GM23338 (cell line): ENCODE measurements around the gene ANKRD62. TPM values are rescaled to one million over a fixed set of nuclear protein-coding genes. Genes with fewer than 3 reads are reported as not detected.

Experiments used
- ATAC-seq: fragments of 200-7000 bp; cut with Tn5 transposase; 3 replicates; pipeline ENCODE4 v1.9.1; 2020
- DNase-seq: peaks from one replicate; pipeline ENCODE4 v3.0.0-alpha.2; 2015; ENCODE audit warnings: low spot score
- H2AFZ ChIP-seq: fragments of 200-600 bp; sonication (generic); 2 replicates; pipeline ENCODE4 v1.8.0; 2016; ENCODE audit warnings: antibody characterized with exemption, mild to moderate bottlenecking, moderate library complexity
- H3F3A ChIP-seq: fragments of 200-600 bp; sonication (generic); replicated peaks from 2 replicates; pipeline ENCODE4 v1.8.0; 2017; ENCODE audit warnings: antibody characterized with exemption, mixed run types, low read depth
- H3K27ac ChIP-seq: fragments of 200-600 bp; sonication (generic); 2 replicates; pipeline ENCODE4 v1.6.1; 2016; ENCODE audit warnings: low read depth
- H3K27me3 ChIP-seq: fragments of 200-600 bp; sonication (generic); 2 replicates; pipeline ENCODE4 v1.8.0; 2016; ENCODE audit warnings: mild to moderate bottlenecking, mixed run types, moderate library complexity; ENCODE audit not compliant: insufficient read depth
- H3K36me3 ChIP-seq: fragments of 200-600 bp; sonication (generic); 2 replicates; pipeline ENCODE4 v1.8.0; 2016; ENCODE audit warnings: mild to moderate bottlenecking; ENCODE audit not compliant: insufficient read depth
- H3K4me1 ChIP-seq: fragments of 200-600 bp; sonication (generic); 2 replicates; pipeline ENCODE4 v1.8.0; 2016; ENCODE audit warnings: mild to moderate bottlenecking, moderate library complexity; ENCODE audit not compliant: insufficient read depth
- H3K4me2 ChIP-seq: fragments of 200-600 bp; sonication (generic); 2 replicates; pipeline ENCODE4 v1.7.1; 2017; ENCODE audit warnings: mixed run types
- H3K4me3 ChIP-seq: fragments of 200-600 bp; sonication (generic); 2 replicates; pipeline ENCODE4 v1.6.1; 2016; ENCODE audit warnings: mixed run types
- H3K79me2 ChIP-seq: fragments of 200-600 bp; sonication (generic); replicated peaks from 2 replicates; pipeline ENCODE4 v1.8.0; 2017; ENCODE audit warnings: mild to moderate bottlenecking; ENCODE audit not compliant: insufficient read depth
- H3K9me2 ChIP-seq: fragments of 200-600 bp; sonication (generic); 2 replicates; pipeline ENCODE4 v1.8.0; 2017; ENCODE audit not compliant: insufficient read depth
- H4K20me1 ChIP-seq: fragments of 200-600 bp; sonication (generic); replicated peaks from 2 replicates; pipeline ENCODE4 v1.8.0; 2017; ENCODE audit warnings: mild to moderate bottlenecking; ENCODE audit not compliant: insufficient read depth
- H3K27ac Mint-ChIP-seq: 2 replicates; pipeline ENCODE4 v1.8.0; 2020; ENCODE audit warnings: inconsistent platforms, mild to moderate bottlenecking, moderate library complexity, mixed read lengths
- H3K27me3 Mint-ChIP-seq: 3 replicates; pipeline ENCODE4 v1.8.0; 2022; ENCODE audit warnings: low read depth, mild to moderate bottlenecking, moderate library complexity, mixed read lengths, inconsistent platforms; ENCODE audit not compliant: insufficient read depth, poor library complexity
- H3K36me3 Mint-ChIP-seq: 3 replicates; pipeline ENCODE4 v1.8.0; 2021; ENCODE audit warnings: low read depth, mild to moderate bottlenecking, inconsistent platforms, moderate library complexity, mixed read lengths
- H3K4me1 Mint-ChIP-seq: 3 replicates; pipeline ENCODE4 v1.8.0; 2020; ENCODE audit warnings: mild to moderate bottlenecking, inconsistent platforms, mixed read lengths
- H3K4me3 Mint-ChIP-seq: 3 replicates; pipeline ENCODE4 v1.8.0; 2021; ENCODE audit warnings: moderate library complexity, mild to moderate bottlenecking, inconsistent platforms, mixed read lengths
- H3K9me3 Mint-ChIP-seq: 3 replicates; pipeline ENCODE4 v1.8.0; 2020; ENCODE audit warnings: moderate library complexity, mild to moderate bottlenecking, inconsistent platforms, mixed read lengths
- CREB1 ChIP-seq: fragments of 250-450 bp; sonication (Bioruptor Pico); IDR thresholded peaks from 2 replicates; pipeline ENCODE4 v1.5.0; 2020; ENCODE audit warnings: low read depth, mild to moderate bottlenecking, moderate library complexity
- JUNB ChIP-seq: IDR thresholded peaks from one replicate; pipeline ENCODE4 v1.6.1; 2016; ENCODE audit warnings: antibody characterized with exemption; ENCODE audit not compliant: unreplicated experiment
- NANOG ChIP-seq: IDR thresholded peaks from 2 replicates; pipeline ENCODE4 v1.6.1; 2016; ENCODE audit warnings: antibody characterized with exemption, borderline replicate concordance
- STAT1 ChIP-seq: IDR thresholded peaks from one replicate; pipeline ENCODE4 v1.6.1; 2016; ENCODE audit warnings: antibody characterized with exemption; ENCODE audit not compliant: unreplicated experiment
- polyA plus RNA-seq: library from polyadenylated mRNA; unstranded; fragments of >200 nt; fragmentation: Nextera tagmentation; extraction: Ambion mirVana; gene quantifications from 2 replicates; pipeline ENCODE4 v1.2.1, GENCODE V29; 2016
- total RNA-seq: library from RNA; depleted of rRNA; stranded (reverse); fragments of >200 nt; shearing (Covaris generic); gene quantifications from 2 replicates; pipeline ENCODE4 v1.2.3, GENCODE V29; 2014
- TF ChIP-seq, protein P1 (sequence below): fragments of 250-450 bp; sonication (Bioruptor Pico); IDR thresholded peaks from 2 replicates; pipeline ENCODE4 v1.5.0; 2020; ENCODE audit warnings: mild to moderate bottlenecking, moderate library complexity
- TF ChIP-seq, protein P2 (sequence below): IDR thresholded peaks from 2 replicates; pipeline ENCODE4 v1.6.1; 2016; ENCODE audit warnings: antibody characterized with exemption
- TF ChIP-seq, protein P3 (sequence below), 2 experiments: fragments of 200-600 bp in 1 of 2; sonication (generic) in 1 of 2; conservative IDR thresholded peaks; 2 replicates each; pipeline versions ENCODE4 v1.5.1 to v1.6.1; 2016 to 2017; ENCODE audit warnings: antibody characterized with exemption in 2 of 2, low read depth in 2 of 2, mild to moderate bottlenecking in 2 of 2, moderate library complexity in 1 of 2

Gene ANKRD62
- total and polyA plus RNA-seq, 2 experiments from 2014 or later: not detected

DNA sequence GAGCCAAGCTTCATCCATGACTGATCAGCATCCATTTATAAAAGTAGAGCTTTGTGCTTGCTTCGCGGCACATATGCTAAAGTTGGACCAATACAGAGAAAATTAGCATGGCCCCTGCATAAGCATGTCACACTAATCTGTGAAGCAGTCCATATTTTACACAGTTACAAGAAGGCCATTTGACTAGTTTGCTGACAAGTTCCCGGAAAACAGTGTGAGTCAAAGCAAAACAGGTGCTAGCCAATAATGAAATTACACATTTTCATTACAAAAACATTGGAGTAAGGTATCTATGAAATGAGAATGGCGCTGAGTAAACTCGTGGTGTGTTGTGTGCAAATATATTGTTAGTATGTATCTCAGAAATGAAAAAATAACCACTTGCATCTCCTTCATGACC is 4.7 kb downstream of the ANKRD62 start (continued):
- TF ChIP-seq, protein P1, sequence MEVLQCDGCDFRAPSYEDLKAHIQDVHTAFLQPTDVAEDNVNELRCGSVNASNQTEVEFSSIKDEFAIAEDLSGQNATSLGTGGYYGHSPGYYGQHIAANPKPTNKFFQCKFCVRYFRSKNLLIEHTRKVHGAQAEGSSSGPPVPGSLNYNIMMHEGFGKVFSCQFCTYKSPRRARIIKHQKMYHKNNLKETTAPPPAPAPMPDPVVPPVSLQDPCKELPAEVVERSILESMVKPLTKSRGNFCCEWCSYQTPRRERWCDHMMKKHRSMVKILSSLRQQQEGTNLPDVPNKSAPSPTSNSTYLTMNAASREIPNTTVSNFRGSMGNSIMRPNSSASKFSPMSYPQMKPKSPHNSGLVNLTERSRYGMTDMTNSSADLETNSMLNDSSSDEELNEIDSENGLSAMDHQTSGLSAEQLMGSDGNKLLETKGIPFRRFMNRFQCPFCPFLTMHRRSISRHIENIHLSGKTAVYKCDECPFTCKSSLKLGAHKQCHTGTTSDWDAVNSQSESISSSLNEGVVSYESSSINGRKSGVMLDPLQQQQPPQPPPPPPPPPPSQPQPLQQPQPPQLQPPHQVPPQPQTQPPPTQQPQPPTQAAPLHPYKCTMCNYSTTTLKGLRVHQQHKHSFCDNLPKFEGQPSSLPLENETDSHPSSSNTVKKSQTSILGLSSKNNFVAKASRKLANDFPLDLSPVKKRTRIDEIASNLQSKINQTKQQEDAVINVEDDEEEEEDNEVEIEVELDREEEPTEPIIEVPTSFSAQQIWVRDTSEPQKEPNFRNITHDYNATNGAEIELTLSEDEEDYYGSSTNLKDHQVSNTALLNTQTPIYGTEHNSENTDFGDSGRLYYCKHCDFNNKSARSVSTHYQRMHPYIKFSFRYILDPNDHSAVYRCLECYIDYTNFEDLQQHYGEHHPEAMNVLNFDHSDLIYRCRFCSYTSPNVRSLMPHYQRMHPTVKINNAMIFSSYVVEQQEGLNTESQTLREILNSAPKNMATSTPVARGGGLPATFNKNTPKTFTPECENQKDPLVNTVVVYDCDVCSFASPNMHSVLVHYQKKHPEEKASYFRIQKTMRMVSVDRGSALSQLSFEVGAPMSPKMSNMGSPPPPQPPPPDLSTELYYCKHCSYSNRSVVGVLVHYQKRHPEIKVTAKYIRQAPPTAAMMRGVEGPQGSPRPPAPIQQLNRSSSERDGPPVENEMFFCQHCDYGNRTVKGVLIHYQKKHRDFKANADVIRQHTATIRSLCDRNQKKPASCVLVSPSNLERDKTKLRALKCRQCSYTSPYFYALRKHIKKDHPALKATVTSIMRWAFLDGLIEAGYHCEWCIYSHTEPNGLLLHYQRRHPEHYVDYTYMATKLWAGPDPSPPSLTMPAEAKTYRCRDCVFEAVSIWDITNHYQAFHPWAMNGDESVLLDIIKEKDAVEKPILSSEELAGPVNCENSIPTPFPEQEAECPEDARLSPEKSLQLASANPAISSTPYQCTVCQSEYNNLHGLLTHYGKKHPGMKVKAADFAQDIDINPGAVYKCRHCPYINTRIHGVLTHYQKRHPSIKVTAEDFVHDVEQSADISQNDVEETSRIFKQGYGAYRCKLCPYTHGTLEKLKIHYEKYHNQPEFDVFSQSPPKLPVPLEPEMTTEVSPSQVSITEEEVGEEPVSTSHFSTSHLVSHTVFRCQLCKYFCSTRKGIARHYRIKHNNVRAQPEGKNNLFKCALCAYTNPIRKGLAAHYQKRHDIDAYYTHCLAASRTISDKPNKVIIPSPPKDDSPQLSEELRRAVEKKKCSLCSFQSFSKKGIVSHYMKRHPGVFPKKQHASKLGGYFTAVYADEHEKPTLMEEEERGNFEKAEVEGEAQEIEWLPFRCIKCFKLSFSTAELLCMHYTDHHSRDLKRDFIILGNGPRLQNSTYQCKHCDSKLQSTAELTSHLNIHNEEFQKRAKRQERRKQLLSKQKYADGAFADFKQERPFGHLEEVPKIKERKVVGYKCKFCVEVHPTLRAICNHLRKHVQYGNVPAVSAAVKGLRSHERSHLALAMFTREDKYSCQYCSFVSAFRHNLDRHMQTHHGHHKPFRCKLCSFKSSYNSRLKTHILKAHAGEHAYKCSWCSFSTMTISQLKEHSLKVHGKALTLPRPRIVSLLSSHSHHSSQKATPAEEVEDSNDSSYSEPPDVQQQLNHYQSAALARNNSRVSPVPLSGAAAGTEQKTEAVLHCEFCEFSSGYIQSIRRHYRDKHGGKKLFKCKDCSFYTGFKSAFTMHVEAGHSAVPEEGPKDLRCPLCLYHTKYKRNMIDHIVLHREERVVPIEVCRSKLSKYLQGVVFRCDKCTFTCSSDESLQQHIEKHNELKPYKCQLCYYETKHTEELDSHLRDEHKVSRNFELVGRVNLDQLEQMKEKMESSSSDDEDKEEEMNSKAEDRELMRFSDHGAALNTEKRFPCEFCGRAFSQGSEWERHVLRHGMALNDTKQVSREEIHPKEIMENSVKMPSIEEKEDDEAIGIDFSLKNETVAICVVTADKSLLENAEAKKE: no peak

DNA sequence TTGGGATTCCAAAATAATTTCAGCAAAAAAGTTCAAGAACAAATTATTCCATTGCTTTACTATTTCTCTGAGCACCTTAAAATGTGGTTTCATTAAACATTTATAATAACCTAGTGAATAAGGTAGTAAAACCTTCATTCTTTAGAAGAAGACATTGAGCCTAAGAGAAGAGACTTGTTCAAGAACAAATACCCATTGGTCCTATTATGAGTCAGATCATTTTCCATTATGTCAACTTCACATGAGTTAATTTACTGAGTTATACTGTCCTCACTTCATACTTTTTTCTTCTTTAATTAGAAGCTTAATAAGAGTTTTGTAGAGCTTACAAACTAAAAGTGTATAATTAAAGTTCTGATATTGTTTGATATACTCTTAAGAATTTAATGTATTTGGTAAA is 5.5 kb downstream of the ANKRD62 start:
- Mint-ChIP-seq H3K36me3 (no peaks in the 10 kb centered on the region), H3K27ac (no peak overlapping the region), H3K27me3 (peaks cover 2% of the 10 kb centered on the region), H3K4me1 (no peaks in the 10 kb centered on the region), H3K9me3 (no peaks in the 10 kb centered on the region; the same call in 2 of the 3 replicates), H3K4me3 (no peak overlapping the region)
- DNase-seq: no peak
- H3K4me1 ChIP-seq: no peaks in the 10 kb centered on the region
- H2AFZ ChIP-seq: no peak overlapping the region
- ATAC-seq: no peak
- H3F3A ChIP-seq: no peaks in the 10 kb centered on the region
- H3K79me2 ChIP-seq: no peaks in the 10 kb centered on the region
- no peak overlapping the region for H3K4me2 ChIP-seq
- H3K9me2 ChIP-seq: no peaks in the 10 kb centered on the region
- H3K27ac ChIP-seq: no peak overlapping the region
- no peaks in the 10 kb centered on the region for H3K36me3 ChIP-seq
- no peaks in the 10 kb centered on the region for H3K27me3 ChIP-seq
- no peaks in the 10 kb centered on the region for H4K20me1 ChIP-seq
- H3K4me3 ChIP-seq: no peak overlapping the region
- TF ChIP-seq CREB1 (CRISPR knock-in tag) (no peak), JUNB (no peak), NANOG (no peak), STAT1 (no peak)
- TF ChIP-seq, protein P1: no peak
- TF ChIP-seq, protein P2, sequence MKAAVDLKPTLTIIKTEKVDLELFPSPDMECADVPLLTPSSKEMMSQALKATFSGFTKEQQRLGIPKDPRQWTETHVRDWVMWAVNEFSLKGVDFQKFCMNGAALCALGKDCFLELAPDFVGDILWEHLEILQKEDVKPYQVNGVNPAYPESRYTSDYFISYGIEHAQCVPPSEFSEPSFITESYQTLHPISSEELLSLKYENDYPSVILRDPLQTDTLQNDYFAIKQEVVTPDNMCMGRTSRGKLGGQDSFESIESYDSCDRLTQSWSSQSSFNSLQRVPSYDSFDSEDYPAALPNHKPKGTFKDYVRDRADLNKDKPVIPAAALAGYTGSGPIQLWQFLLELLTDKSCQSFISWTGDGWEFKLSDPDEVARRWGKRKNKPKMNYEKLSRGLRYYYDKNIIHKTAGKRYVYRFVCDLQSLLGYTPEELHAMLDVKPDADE: no peak
- TF ChIP-seq, protein P3, sequence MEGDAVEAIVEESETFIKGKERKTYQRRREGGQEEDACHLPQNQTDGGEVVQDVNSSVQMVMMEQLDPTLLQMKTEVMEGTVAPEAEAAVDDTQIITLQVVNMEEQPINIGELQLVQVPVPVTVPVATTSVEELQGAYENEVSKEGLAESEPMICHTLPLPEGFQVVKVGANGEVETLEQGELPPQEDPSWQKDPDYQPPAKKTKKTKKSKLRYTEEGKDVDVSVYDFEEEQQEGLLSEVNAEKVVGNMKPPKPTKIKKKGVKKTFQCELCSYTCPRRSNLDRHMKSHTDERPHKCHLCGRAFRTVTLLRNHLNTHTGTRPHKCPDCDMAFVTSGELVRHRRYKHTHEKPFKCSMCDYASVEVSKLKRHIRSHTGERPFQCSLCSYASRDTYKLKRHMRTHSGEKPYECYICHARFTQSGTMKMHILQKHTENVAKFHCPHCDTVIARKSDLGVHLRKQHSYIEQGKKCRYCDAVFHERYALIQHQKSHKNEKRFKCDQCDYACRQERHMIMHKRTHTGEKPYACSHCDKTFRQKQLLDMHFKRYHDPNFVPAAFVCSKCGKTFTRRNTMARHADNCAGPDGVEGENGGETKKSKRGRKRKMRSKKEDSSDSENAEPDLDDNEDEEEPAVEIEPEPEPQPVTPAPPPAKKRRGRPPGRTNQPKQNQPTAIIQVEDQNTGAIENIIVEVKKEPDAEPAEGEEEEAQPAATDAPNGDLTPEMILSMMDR (conservative IDR thresholded peaks at IDR 0.05; ENCODE audit: low read depth in 2 of 2): no peak
